GM12878 (cell line): ENCODE data around the gene IL4. TPM values are rescaled to one million over a fixed set of nuclear protein-coding genes. Genes with fewer than 3 reads are reported as not detected.

Source experiments
- BHLHE40 ChIP-seq, 2 experiments: fragments of 450-650 bp in 1 of 2; IDR thresholded peaks; 2 replicates each; pipeline ENCODE4 v1.6.1; 2011 to 2017; ENCODE audit warnings: low read depth in 2 of 2, borderline replicate concordance in 1 of 2, improper control_type of control experiment in 1 of 2, low read length in 1 of 2, mild to moderate bottlenecking in 1 of 2
- CREB1 ChIP-seq: IDR thresholded peaks from 2 replicates; pipeline ENCODE4 v1.6.1; 2012; ENCODE audit warnings: low read depth, mild to moderate bottlenecking, inconsistent platforms
- EED ChIP-seq: sonication (generic); IDR thresholded peaks from 2 replicates; pipeline ENCODE4 v1.6.1; 2016; ENCODE audit warnings: antibody characterized with exemption, low read depth
- FOXM1 ChIP-seq: IDR thresholded peaks from 2 replicates; pipeline ENCODE4 v1.6.1; 2012; ENCODE audit warnings: low read depth, mild to moderate bottlenecking, inconsistent platforms, low read length, moderate library complexity
- HCFC1 ChIP-seq: fragments of 150-350 bp; IDR thresholded peaks from 2 replicates; pipeline ENCODE4 v1.6.1; 2014; ENCODE audit warnings: low read length
- IRF5 ChIP-seq: fragments of 450-650 bp; IDR thresholded peaks from 2 replicates; pipeline ENCODE4 v1.6.1; 2017; ENCODE audit warnings: borderline replicate concordance
- JUNB ChIP-seq: IDR thresholded peaks from 2 replicates; pipeline ENCODE4 v1.6.1; 2016; ENCODE audit warnings: antibody characterized with exemption, mild to moderate bottlenecking
- KDM1A ChIP-seq: fragments of 200-600 bp; sonication (generic); IDR thresholded peaks from 2 replicates; pipeline ENCODE4 v1.6.1; 2016; ENCODE audit warnings: borderline replicate concordance
- KLF5 ChIP-seq: fragments of 450-650 bp; IDR thresholded peaks from 2 replicates; pipeline ENCODE4 v1.6.1; 2014; ENCODE audit warnings: mild to moderate bottlenecking; ENCODE audit not compliant: partially characterized antibody
- LARP7 ChIP-seq: fragments of 450-650 bp; IDR thresholded peaks from 2 replicates; pipeline ENCODE4 v1.6.1; 2017; ENCODE audit warnings: mild to moderate bottlenecking
- MEF2B ChIP-seq: fragments of 450-650 bp; IDR thresholded peaks from 2 replicates; pipeline ENCODE4 v1.6.1; 2018; ENCODE audit warnings: mild to moderate bottlenecking, moderate library complexity; ENCODE audit not compliant: partially characterized antibody, poor library complexity, severe bottlenecking
- NR2C1 ChIP-seq: fragments of 450-650 bp; IDR thresholded peaks from 2 replicates; pipeline ENCODE4 v1.6.1; 2017; ENCODE audit warnings: antibody characterized with exemption, mild to moderate bottlenecking, moderate library complexity
- NR2F1 ChIP-seq: fragments of 450-650 bp; conservative IDR thresholded peaks from 2 replicates; pipeline ENCODE4 v1.6.1; 2017; ENCODE audit warnings: mild to moderate bottlenecking
- NRF1 ChIP-seq: conservative IDR thresholded peaks from 2 replicates; pipeline ENCODE4 v1.6.1; 2011; ENCODE audit warnings: mild to moderate bottlenecking, low read depth, low read length, improper control_type of control experiment
- RBBP5 ChIP-seq: fragments of 200-600 bp; sonication (generic); conservative IDR thresholded peaks from 2 replicates; pipeline ENCODE4 v1.6.1; 2016
- RCOR1 ChIP-seq: conservative IDR thresholded peaks from 2 replicates; pipeline ENCODE4 v1.6.1; 2012; ENCODE audit warnings: low read depth, low read length, improper control_type of control experiment
- STAT1 ChIP-seq: fragments of 450-650 bp; conservative IDR thresholded peaks from 2 replicates; pipeline ENCODE4 v1.6.1; 2014; ENCODE audit warnings: antibody characterized with exemption, mild to moderate bottlenecking
- SUZ12 ChIP-seq: fragments of 200-600 bp; sonication (generic); IDR thresholded peaks from one replicate; pipeline ENCODE4 v1.6.1; 2018; ENCODE audit warnings: antibody characterized with exemption, mild to moderate bottlenecking; ENCODE audit not compliant: unreplicated experiment
- TBL1XR1 ChIP-seq: IDR thresholded peaks from 2 replicates; pipeline ENCODE4 v1.6.1; 2012; ENCODE audit warnings: low read depth, low read length, improper control_type of control experiment
- YBX1 ChIP-seq: fragments of 450-650 bp; IDR thresholded peaks from 2 replicates; pipeline ENCODE4 v1.6.1; 2016; ENCODE audit warnings: antibody characterized with exemption
- ZBTB40 ChIP-seq: fragments of 450-650 bp; IDR thresholded peaks from 2 replicates; pipeline ENCODE4 v1.6.1; 2016; ENCODE audit warnings: mild to moderate bottlenecking, moderate library complexity, borderline replicate concordance
- polyA plus RNA-seq, 11 experiments: library from polyadenylated mRNA; depleted of rRNA in 4 of 11; unstranded in 6 of 11; stranded (reverse) in 5 of 11; fragments of >200 nt; fragmentation: Nextera tagmentation in 4 of 11; fragmentation: Illumina TruSeq in 1 of 11; extraction: Ambion mirVana in 4 of 11; extraction: Trizol in 1 of 11; gene quantifications; 1 replicate in 1 of 11; 2 replicates in 10 of 11; pipeline versions ENCODE4 v1.2.1 to v1.2.3, GENCODE V29; 2011 to 2016; ENCODE audit warnings: inconsistent platforms in 2 of 11, missing spikeins in 2 of 11, low read depth in 1 of 11
- total RNA-seq, 4 experiments: library from RNA; depleted of rRNA in 3 of 4; stranded (reverse); fragments of >200 nt in 3 of 4; fragmentation: Illumina TruSeq in 1 of 4; extraction: Trizol in 1 of 4; gene quantifications; 2 replicates each; pipeline versions ENCODE4 v1.2.1 to v1.2.3, GENCODE V29; 2013 to 2021
- TF ChIP-seq, protein P1 (sequence below): fragments of 450-650 bp; IDR thresholded peaks from 2 replicates; pipeline ENCODE4 v1.6.1; 2017; ENCODE audit warnings: mild to moderate bottlenecking, moderate library complexity

IL4 gene
- total and polyA plus RNA-seq, 10 of the 15 experiments (the other 5 are each of a cell fraction or from before 2014, with no cell fraction given) = 0.20 to 0.80 (median 0.50) TPM; not detected in 7

DNA sequence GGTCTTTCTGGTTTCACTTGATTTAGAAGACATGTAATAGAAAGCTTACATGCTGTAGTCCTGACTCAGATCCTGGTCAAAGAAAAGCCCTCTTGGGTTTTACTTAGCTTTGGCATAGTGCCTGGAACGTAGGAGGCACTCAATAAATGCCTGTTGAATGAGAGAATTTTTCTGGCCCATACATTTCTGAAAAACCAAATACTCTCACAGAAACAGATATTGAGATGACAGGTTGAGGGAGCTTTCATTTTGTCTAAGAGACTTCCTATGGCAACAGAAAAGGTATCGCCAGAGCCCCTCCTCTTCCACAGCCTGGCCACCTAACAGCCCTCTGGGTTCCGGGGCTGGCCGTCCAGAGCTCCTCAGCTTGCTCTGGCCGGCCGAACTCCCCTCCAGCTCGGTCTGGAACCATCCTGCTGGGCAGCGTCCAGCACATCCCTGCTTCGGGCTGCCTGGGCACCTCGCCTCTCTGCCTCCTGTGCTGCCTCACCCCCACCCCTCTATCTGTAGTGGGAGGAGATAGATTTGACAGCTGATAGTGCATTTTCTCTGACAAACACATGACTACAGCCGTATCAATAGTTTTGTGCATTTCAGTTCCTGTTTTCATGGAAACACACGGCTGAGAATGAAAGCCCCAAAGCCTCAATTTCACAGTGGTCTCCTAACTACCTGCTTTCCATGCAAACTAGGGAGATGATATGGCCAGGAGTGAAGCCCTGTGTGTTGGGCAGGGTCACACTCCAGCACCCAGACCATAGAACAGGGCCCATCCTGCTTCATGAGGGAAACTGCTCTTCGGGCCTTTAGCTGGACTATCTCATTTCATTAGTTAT, 1.1 kb downstream of the IL4 start (continued):
- TF ChIP-seq IRF5 (no peak), NR2C1 (no peak), BHLHE40 (IDR thresholded peaks at IDR 0.05; ENCODE audit: borderline replicate concordance in 1 of 2, low read depth in 2 of 2, low read length in 1 of 2) (peak; percentile 81), EED (peak; percentile 64), NRF1 (no peak), SUZ12 (no peak), RCOR1 (no peak), HCFC1 (no peak), KLF5 (peak; percentile 21), LARP7 (peak; percentile 54; the same call in 1 of the 2 replicates), FOXM1 (no peak), YBX1 (no peak), MEF2B (peak; percentile 85), TBL1XR1 (no peak), KDM1A (no peak), ZBTB40 (no peak; the same call in 1 of the 2 replicates), NR2F1 (no peak), JUNB (no peak), RBBP5 (no peak), STAT1 (no peak), CREB1 (no peak)
- TF ChIP-seq, protein P1, sequence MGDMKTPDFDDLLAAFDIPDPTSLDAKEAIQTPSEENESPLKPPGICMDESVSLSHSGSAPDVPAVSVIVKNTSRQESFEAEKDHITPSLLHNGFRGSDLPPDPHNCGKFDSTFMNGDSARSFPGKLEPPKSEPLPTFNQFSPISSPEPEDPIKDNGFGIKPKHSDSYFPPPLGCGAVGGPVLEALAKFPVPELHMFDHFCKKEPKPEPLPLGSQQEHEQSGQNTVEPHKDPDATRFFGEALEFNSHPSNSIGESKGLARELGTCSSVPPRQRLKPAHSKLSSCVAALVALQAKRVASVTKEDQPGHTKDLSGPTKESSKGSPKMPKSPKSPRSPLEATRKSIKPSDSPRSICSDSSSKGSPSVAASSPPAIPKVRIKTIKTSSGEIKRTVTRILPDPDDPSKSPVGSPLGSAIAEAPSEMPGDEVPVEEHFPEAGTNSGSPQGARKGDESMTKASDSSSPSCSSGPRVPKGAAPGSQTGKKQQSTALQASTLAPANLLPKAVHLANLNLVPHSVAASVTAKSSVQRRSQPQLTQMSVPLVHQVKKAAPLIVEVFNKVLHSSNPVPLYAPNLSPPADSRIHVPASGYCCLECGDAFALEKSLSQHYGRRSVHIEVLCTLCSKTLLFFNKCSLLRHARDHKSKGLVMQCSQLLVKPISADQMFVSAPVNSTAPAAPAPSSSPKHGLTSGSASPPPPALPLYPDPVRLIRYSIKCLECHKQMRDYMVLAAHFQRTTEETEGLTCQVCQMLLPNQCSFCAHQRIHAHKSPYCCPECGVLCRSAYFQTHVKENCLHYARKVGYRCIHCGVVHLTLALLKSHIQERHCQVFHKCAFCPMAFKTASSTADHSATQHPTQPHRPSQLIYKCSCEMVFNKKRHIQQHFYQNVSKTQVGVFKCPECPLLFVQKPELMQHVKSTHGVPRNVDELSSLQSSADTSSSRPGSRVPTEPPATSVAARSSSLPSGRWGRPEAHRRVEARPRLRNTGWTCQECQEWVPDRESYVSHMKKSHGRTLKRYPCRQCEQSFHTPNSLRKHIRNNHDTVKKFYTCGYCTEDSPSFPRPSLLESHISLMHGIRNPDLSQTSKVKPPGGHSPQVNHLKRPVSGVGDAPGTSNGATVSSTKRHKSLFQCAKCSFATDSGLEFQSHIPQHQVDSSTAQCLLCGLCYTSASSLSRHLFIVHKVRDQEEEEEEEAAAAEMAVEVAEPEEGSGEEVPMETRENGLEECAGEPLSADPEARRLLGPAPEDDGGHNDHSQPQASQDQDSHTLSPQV = peak; percentile 60; the same call in 1 of the 2 replicates
